GM21526 (cell line): ENCODE measurements around the gene SLC30A7.
A peak's percentile ranks its signal among the peaks of the same experiment; 100 is the strongest.
"Not testable (repeated sequence)": the region's sequence is repeated elsewhere in the genome, so short reads cannot be mapped to it uniquely, and the experiment has no call there.

Source experiments
- ATAC-seq: cut with Tn5 transposase; IDR thresholded peaks from one replicate; pipeline ENCODE4 v1.9.1; 2021; ENCODE audit warnings: moderate library complexity; ENCODE audit not compliant: unreplicated experiment, low FRiP score

SLC30A7 gene

DNA sequence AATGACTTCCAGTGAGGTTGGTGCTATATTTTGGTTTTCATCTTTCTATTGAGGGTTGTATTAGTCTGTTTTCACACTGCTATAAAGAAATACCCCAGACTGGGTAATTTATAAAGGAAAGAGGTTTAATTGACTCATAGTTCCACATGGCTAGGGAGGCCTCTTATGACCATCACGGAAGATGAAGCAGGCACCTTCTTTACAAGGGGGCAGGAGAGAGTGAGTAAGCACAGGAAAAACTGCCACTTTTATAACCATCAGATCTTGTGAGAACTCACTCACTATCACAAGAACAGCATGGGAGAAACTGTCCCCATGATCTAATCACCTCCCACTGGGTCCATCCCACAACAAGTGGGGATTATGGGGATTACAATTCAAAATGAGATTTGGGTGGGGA, 6.9 kb upstream of the SLC30A7 start:
- not testable (repeated sequence) for ATAC-seq

DNA sequence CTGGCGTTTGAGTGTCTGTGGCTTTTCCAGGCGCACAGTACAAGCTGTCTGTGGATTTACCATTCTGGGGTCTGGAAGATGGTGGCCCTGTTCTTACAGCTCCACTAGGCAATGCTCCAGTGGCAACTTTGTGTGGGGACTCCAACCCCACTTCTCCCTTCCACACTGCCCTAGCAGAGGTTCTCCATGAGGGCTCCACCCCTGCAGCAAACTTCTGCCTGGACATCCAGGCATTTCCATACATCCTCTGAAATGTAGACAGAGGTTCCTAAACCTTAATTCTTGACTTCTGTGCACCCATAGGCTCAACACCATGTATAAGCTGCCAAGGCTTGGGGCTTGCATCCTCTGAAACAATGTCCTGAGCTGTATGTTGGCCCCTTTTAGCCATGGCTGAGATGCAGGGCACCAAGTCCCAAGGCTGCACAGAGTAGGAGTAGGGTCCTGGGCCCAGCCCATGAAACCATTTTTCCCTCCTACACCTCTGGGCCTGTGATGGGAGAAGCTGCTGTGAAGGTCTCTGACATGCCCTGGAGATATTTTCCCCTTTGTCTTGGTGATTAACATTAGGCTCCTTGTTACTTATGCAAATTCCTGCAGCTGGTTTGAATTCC, 5.9 kb upstream of the SLC30A7 start:
- not testable (repeated sequence) for ATAC-seq

DNA sequence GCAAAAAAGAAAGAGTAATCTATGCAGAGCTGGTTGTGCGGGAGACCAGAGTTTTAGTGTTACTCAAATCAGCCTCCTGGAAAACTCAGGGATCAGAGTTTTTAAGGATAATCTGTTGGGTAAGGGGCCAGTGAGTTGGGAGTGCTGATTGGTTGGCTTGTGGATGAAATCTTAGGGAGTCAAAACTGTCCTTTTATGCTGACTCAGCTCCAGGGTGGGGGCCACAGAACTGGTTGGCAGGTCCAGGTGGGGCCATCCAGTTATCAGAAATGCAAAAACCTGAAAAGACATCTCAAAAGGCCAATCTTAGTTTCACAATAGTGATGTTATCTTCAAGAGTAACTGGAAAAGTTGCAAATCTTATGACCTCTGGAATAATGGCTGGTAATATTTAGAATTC, 4.5 kb upstream of the SLC30A7 start:
- no peak for ATAC-seq

GRCh38 chr1:100892554-100892953, 3.3 kb upstream of the SLC30A7 start:
- ATAC-seq = no peak

GRCh38 chr1:100893718-100894117, 2.2 kb upstream of the SLC30A7 start:
- no peak for ATAC-seq

GRCh38 chr1:100894603-100895539, 1.0 kb upstream of the SLC30A7 start, which contains the start of gene EXTL2:
TSS of gene EXTL2 (minus strand) at chr1:100894842. CDS start at chr1:100888757, 6,085 bp downstream.
- ATAC-seq = peak; percentile 40

DNA sequence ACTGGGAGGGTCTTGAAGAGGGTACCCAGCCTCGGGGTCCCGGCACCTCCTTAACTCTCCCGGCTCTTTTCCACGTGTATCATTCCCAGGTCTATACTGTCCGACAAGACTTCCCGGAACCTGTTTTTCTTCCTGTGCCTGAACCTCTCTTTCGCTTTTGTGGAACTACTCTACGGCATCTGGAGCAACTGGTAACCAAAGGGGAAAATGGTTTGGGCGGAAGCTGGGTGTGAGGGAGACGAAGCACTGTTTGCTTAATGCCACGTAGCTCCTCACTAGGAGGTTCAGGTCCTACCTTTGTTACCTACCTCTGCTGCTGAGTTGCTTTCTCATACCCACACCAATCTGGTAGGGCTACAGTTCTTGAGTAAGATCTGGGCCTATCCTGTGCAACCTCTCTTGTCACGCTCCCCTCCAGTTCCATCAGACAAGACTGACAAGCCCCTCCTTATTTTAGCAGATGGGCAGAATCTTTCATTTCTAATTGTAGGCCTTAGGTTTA, 642 bp downstream of the SLC30A7 start:
- ATAC-seq = peak; percentile 39

GRCh38 chr1:100902365-100902764, 6.5 kb downstream of the SLC30A7 start:
- ATAC-seq = no peak

- ATAC-seq = no peak
Measured at GRCh38 chr1:100903777-100904176, 7.9 kb downstream of the SLC30A7 start.

DNA sequence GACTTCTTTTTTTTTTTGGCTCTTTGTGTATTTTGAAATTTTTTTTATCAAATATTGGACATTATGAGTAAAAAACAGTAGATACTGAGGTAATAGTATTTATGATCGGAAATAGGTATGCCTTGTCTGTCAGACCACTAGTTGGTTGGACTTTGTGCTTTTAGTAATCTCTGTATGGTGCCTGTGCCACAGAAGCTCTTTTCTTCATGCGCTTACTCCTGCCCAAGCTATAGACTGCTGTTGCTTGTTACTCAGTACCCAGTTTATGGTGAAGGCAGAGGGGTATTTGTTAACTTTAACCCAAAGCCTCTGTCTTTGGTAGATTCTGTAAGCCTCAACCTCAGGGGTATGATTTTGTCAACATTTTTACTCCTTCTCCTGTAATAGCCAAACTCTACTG, 8.6 kb downstream of the SLC30A7 start:
- no peak for ATAC-seq

- ATAC-seq = no peak
Measured at GRCh38 chr1:100905181-100905580, 9.3 kb downstream of the SLC30A7 start.

DNA sequence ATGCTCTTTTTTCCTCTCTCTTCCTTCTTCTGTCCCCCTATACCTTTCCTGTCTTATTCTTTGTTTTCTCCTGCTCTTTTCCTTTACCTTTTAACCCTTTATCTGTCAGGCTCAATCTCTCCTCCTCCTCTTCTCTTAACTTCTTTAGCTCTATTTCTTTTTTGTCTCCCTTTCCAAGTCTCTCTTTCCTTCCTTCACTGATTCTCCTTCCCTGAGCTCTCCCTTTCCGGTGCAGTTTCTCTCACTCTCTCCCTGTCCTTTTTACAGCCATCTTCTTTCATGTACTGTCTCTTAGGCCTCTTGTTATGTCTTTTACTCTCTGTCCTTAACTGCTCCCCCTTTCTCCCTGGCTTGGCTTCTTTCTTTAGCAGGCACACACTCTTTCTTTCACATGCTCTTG, 12.0 kb downstream of the SLC30A7 start:
- ATAC-seq = no peak

- ATAC-seq = no peak
Measured at GRCh38 chr1:100909018-100909417, 13.1 kb downstream of the SLC30A7 start.

GRCh38 chr1:100912019-100912418, 16.1 kb downstream of the SLC30A7 start:
- no peak for ATAC-seq

GRCh38 chr1:100921110-100921706, 25.3 kb downstream of the SLC30A7 start:
- ATAC-seq = no peak

DNA sequence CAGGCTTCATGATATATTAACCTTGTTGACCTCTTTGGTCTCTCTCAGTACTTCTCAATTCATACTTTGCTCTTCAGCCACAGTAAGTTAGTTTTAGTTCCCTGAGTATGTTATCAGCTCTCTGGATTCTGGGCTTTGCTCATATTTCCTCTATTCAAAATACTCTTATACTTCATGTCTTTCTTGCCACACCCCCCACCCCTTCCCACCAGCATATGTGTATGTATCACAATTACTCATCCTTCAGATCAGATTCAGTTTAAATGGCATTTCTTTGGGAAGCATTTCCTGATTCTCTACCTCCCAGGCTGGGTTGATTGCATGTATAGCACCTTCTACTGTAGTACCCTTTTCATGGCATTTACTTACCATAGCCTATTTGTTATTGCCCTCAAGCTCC, 28.3 kb downstream of the SLC30A7 start:
- no peak for ATAC-seq

DNA sequence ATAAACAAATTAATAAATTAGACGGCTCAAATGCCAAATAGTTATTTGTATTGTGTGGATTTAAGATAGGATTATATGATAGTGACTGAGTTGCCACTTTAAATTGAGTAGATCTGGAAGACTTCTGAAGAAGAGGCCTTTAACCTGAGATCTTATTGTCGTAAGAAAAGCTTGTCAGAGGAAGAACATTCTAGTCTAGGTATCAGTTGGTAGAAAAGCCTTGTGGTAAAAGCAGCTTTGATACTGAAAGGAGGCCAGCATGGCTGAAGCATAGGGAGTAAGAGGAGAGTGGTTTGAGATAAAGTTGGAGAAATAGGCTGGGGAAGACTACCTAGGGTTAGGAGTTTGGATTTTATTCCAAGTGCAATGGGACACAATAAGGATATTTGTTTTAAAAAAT, 29.1 kb downstream of the SLC30A7 start:
- no peak for ATAC-seq

DNA sequence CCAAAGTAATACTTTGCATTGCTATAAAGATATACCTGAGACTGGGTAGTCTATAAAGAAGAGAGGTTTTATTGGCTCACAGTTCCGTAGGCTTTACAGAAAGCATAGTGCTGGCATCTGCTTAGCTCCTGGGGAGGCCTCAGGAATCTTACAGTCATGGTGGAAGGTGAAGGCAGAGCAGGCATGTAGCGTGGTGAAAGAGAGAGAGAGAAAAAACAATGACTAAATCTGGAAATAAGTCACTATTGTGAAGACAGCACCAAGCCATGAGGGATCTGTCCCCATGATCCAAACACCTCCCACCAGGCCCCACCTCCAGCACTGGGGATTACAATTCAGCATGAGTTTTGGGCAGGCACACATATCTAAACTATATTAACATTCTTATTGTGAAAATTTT, 30.4 kb downstream of the SLC30A7 start:
- ATAC-seq = no peak

DNA sequence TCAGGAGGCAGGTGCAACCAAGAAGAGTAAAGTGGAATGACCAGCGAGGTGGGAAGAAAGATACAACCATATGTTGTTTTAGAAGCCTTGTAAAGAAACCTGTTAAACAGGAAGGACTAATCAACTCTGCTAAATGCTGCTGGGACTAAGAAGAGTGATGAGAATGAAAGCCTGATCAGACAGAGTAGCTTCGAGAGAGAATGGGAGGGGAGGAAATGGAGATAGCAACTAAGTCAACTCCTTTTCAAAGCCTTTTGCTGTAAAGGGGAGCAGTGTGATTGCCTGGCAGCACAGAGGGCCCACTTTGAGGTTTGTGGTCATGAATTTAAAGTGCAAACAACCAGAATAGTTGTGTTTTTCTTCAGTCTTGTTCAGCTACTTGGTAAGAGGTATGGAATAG, 31.4 kb downstream of the SLC30A7 start:
- no peak for ATAC-seq

DNA sequence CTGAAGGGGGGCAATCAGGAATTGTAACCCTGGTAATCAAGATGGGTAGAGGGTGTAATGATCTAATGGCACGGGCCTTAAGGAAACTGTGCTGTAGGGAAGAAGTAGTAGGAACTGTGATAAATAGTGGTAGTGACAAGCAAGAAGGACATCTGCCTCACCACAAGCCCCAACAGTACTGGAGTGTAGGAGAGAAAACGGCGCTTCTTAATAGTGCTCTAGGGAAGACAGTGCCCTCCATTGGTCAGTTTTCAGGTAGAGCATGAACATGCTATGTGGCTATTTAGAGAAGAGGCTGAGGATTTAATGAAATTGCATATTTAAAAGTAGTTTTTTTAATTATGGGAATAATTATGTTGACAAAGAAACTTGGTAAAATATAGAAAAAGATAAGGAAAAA, 32.2 kb downstream of the SLC30A7 start:
- no peak for ATAC-seq

GRCh38 chr1:100930494-100930893, 34.6 kb downstream of the SLC30A7 start:
- ATAC-seq = no peak
